ENCODE data around the gene CNFN.

The CNFN gene

GRCh38 chr19:42427313-42427712 is 37.2 kb upstream of the CNFN start, which contains the start of gene LIPE:
TSS of gene LIPE (minus strand) at chr19:42427388. CDS start at chr19:42427149, 239 bp downstream.
- Histone ChIP-seq H3K4me1 (no peaks in the 10 kb centered on the region), H3K27me3 (no peaks in the 10 kb centered on the region), H3K9me3 (no peaks in the 10 kb centered on the region; the same call in 1 of the 2 replicates), H3K36me3 (no peaks in the 10 kb centered on the region), H3K4me3 (ENCODE audit: low read depth, low read length) (no peak within 1 kb of the TSS)
- no peak for TF ChIP-seq CTCF (IDR thresholded peaks at IDR 0.05; ENCODE audit: low read depth, low read length)
- DNase-seq: no peak

- DNase-seq: no peak
- Histone ChIP-seq H3K36me3 (no peaks in the 10 kb centered on the region), H3K4me1 (no peaks in the 10 kb centered on the region), H3K27me3 (no peaks in the 10 kb centered on the region), H3K4me3 (ENCODE audit: low read depth, low read length) (no peak overlapping the region), H3K9me3 (no peaks in the 10 kb centered on the region; the same call in 1 of the 2 replicates)
- no peak for TF ChIP-seq CTCF (IDR thresholded peaks at IDR 0.05; ENCODE audit: low read depth, low read length)
These were observed 36.5 kb upstream of the CNFN start for GRCh38 chr19:42426643-42427042.

- peak; percentile 18 for TF ChIP-seq CTCF (IDR thresholded peaks at IDR 0.05; ENCODE audit: low read depth, low read length)
- Histone ChIP-seq H3K4me1 (no peaks in the 10 kb centered on the region), H3K4me3 (ENCODE audit: low read depth, low read length) (no peak overlapping the region), H3K9me3 (no peaks in the 10 kb centered on the region; the same call in 1 of the 2 replicates), H3K36me3 (no peaks in the 10 kb centered on the region), H3K27me3 (no peaks in the 10 kb centered on the region)
- no peak for DNase-seq
These were observed 34.6 kb upstream of the CNFN start for GRCh38 chr19:42424712-42425131.

- TF ChIP-seq CTCF (IDR thresholded peaks at IDR 0.05; ENCODE audit: low read depth, low read length): no peak
- Histone ChIP-seq H3K4me3 (ENCODE audit: low read depth, low read length) (no peak overlapping the region), H3K36me3 (no peaks in the 10 kb centered on the region), H3K27me3 (no peaks in the 10 kb centered on the region), H3K9me3 (no peaks in the 10 kb centered on the region; the same call in 1 of the 2 replicates), H3K4me1 (no peaks in the 10 kb centered on the region)
- DNase-seq: no peak
These were observed 34.2 kb upstream of the CNFN start for GRCh38 chr19:42424345-42424707.

GRCh38 chr19:42423462-42424344 is 33.6 kb upstream of the CNFN start:
- TF ChIP-seq CTCF (IDR thresholded peaks at IDR 0.05; ENCODE audit: low read depth, low read length): no peak
- H3K4me3 ChIP-seq (ENCODE audit: low read depth, low read length): peak overlapping the region; percentile 72
- H3K27me3 ChIP-seq: no peaks in the 10 kb centered on the region
- no peaks in the 10 kb centered on the region for H3K36me3 ChIP-seq
- DNase-seq: peak; percentile 90
- H3K4me1 ChIP-seq: no peaks in the 10 kb centered on the region
- H3K9me3 ChIP-seq: no peaks in the 10 kb centered on the region; the same call in 1 of the 2 replicates

GRCh38 chr19:42422901-42423461 is 32.9 kb upstream of the CNFN start:
- Histone ChIP-seq H3K27me3 (no peaks in the 10 kb centered on the region), H3K4me3 (ENCODE audit: low read depth, low read length) (peak overlapping the region; percentile 72), H3K9me3 (no peaks in the 10 kb centered on the region; the same call in 1 of the 2 replicates), H3K36me3 (no peaks in the 10 kb centered on the region), H3K4me1 (no peaks in the 10 kb centered on the region)
- DNase-seq: no peak
- no peak for TF ChIP-seq CTCF (IDR thresholded peaks at IDR 0.05; ENCODE audit: low read depth, low read length)

All from BE2C (cell line).